Left lung (tissue), 10 donors: ENCODE data around the gene HK1. TPM values are rescaled to one million over a fixed set of nuclear protein-coding genes. Genes with fewer than 3 reads are reported as not detected.
A peak's percentile ranks its signal among the peaks of the same experiment; 100 is the strongest.

Experiments
- ATAC-seq: fragments of 200-7000 bp; cut with Tn5 transposase; one replicate; pipeline ENCODE4 v1.9.1; 2020; ENCODE audit warnings: moderate library complexity
- DNase-seq, 4 donors: peaks; one replicate each; pipeline ENCODE4 v3.0.0-alpha.2; 2013 to 2020
- H3K27ac ChIP-seq, 2 donors: fragments of 200-600 bp; sonication (generic) in 1 of 2; one replicate each; pipeline versions ENCODE4 v1.5.0 to v1.8.0; 2020 to 2021
- H3K27me3 ChIP-seq, 2 donors: fragments of 200-600 bp; sonication (generic) in 1 of 2; one replicate each; pipeline versions ENCODE4 v1.5.0 to v1.8.0; 2020 to 2021
- H3K36me3 ChIP-seq, 2 donors: fragments of 200-600 bp; sonication (generic) in 1 of 2; one replicate each; pipeline versions ENCODE4 v1.5.0 to v1.8.0; 2020 to 2021
- H3K4me1 ChIP-seq, 2 donors: fragments of 200-600 bp; one replicate each; pipeline ENCODE4 v1.8.0; 2021
- H3K4me3 ChIP-seq, 2 donors: fragments of 200-600 bp; sonication (generic) in 1 of 2; one replicate each; pipeline versions ENCODE4 v1.5.0 to v1.8.0; 2020 to 2021; ENCODE audit warnings: mild to moderate bottlenecking in 1 of 2
- H3K9me3 ChIP-seq, 2 donors: fragments of 200-600 bp; sonication (generic) in 1 of 2; one replicate each; pipeline versions ENCODE4 v1.5.0 to v1.8.0; 2020 to 2021
- intact Hi-C, 2 donors: fragments of 100-400 bp; cut with DNase I; formaldehyde crosslinking; loops; one replicate each; pipeline versions ENCODE4 v1.11.2 to v1.14.2; 2022
- polyA plus RNA-seq, 6 donors: library from polyadenylated mRNA; unstranded; fragments of 120-200 nt; gene quantifications; one replicate each; pipeline ENCODE4 v1.2.1, GENCODE V29; 2013; ENCODE audit not compliant: insufficient read length in 6 of 6
- total RNA-seq, 2 donors: library from RNA; stranded (reverse); fragmentation: NEBNext Ultra II Directional; extraction: Animal tissue kit (Norgen Biotek cat#: 25700); gene quantifications; one replicate each; pipeline ENCODE4 v1.2.1, GENCODE V29; 2021
- TF ChIP-seq, protein P1 (sequence below), 2 donors: fragments of 200-600 bp; sonication (generic) in 1 of 2; IDR thresholded peaks; one replicate each; pipeline versions ENCODE4 v1.5.0 to v1.8.0; 2021; ENCODE audit warnings: antibody characterized with exemption in 2 of 2
- donor health status: DM: no; HTN: yes; CAD: no.
- donor health status: DM: no; HTN: no; CAD: no.

Gene HK1
- total and polyA plus RNA-seq, 8 donors: 51.5 to 126 (median 57.8) TPM

DNA sequence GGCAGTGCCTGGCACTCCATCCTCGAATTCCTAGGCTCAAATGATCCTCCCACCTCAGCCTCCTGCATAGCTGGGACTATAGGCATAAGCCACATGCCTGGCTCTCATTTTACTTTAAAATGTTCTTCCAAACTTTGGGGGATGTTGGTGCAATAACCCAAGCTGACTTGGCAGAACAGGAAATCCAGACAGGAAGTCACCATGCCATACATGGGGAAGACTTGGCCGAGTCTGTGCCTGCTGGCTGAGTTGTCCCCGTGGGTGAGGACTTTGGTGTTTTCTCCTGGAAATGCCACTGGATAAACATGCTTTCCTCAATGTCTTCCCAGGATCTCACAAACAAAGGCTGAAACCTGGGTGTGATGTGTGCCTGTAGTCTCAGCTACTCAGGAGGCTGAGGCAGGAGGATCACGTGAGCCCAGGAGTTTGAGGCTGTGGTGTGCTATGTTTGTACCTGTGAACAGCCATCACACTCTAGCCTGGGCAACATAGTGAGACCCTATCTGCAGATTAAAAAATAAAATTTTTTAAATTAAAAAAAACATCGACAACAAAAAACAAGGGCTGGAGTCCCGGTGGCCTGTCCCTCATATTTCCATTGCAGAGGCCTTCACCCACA lies 38.4 kb upstream of the HK1 start:
- ATAC-seq: no peak

DNA sequence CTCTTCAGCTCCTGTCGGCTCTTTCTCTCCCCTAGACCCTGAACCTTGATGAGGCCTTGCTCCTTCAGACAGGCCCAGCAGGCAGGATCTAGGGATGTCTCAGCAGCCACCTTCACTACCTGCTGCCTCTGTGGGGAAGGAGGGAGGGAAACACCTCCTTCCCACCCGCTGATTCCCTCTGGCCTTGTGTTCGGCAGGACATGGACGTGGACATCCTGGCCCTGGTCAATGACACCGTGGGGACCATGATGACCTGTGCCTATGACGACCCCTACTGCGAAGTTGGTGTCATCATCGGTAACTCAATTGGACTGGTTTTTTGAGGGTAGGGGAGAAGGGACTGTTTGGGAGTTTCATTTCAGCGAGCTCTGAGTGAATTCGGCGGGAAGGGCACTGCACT lies 37.8 kb upstream of the HK1 start:
- no peaks in the 10 kb centered on the region for H3K27me3 ChIP-seq
- TF ChIP-seq, protein P1, sequence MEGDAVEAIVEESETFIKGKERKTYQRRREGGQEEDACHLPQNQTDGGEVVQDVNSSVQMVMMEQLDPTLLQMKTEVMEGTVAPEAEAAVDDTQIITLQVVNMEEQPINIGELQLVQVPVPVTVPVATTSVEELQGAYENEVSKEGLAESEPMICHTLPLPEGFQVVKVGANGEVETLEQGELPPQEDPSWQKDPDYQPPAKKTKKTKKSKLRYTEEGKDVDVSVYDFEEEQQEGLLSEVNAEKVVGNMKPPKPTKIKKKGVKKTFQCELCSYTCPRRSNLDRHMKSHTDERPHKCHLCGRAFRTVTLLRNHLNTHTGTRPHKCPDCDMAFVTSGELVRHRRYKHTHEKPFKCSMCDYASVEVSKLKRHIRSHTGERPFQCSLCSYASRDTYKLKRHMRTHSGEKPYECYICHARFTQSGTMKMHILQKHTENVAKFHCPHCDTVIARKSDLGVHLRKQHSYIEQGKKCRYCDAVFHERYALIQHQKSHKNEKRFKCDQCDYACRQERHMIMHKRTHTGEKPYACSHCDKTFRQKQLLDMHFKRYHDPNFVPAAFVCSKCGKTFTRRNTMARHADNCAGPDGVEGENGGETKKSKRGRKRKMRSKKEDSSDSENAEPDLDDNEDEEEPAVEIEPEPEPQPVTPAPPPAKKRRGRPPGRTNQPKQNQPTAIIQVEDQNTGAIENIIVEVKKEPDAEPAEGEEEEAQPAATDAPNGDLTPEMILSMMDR (IDR thresholded peaks at IDR 0.05): no peak
- H3K4me1 ChIP-seq: peaks cover 0 to 20% of the 10 kb centered on the region in 2 donors
- H3K4me3 ChIP-seq: no peak overlapping the region
- H3K36me3 ChIP-seq: no peaks in the 10 kb centered on the region
- no peak overlapping the region for H3K27ac ChIP-seq
- intact Hi-C loops: no loop called here
- no peak for ATAC-seq
- DNase-seq: no peak
- no peaks in the 10 kb centered on the region for H3K9me3 ChIP-seq

More for the DNA sequence above, 38.4 kb upstream of the HK1 start:
- Histone ChIP-seq H3K4me1 (peaks cover 0 to 20% of the 10 kb centered on the region in 2 donors), H3K36me3 (no peaks in the 10 kb centered on the region), H3K27ac (peak overlapping the region in 1 of 2 donors; percentile 18), H3K4me3 (no peak overlapping the region), H3K27me3 (no peaks in the 10 kb centered on the region), H3K9me3 (no peaks in the 10 kb centered on the region)
- DNase-seq: no peak
- TF ChIP-seq, protein P1 (IDR thresholded peaks at IDR 0.05): no peak
- intact Hi-C loops: loop anchor here (5.0 to 10.0 kb wide), 3 partner anchors 152 to 265 kb away; no protein-coding TSS in a partner anchor

GRCh38 chr10:69241575-69241974 lies 36.7 kb upstream of the HK1 start:
- intact Hi-C loops: no loop called here
- Histone ChIP-seq H3K36me3 (no peaks in the 10 kb centered on the region), H3K4me3 (no peak overlapping the region), H3K27ac (no peak overlapping the region), H3K27me3 (no peaks in the 10 kb centered on the region), H3K9me3 (no peaks in the 10 kb centered on the region), H3K4me1 (peaks cover 0 to 20% of the 10 kb centered on the region in 2 donors)
- TF ChIP-seq, protein P1 (IDR thresholded peaks at IDR 0.05): no peak
- DNase-seq: no peak
- no peak for ATAC-seq

- TF ChIP-seq, protein P1 (IDR thresholded peaks at IDR 0.05): no peak
- H3K4me3 ChIP-seq: no peak overlapping the region
- H3K27me3 ChIP-seq: no peaks in the 10 kb centered on the region
- ATAC-seq: no peak
- H3K36me3 ChIP-seq: no peaks in the 10 kb centered on the region
- peaks cover 0 to 20% of the 10 kb centered on the region in 2 donors for H3K4me1 ChIP-seq
- no peaks in the 10 kb centered on the region for H3K9me3 ChIP-seq
- intact Hi-C loops: no loop called here
- H3K27ac ChIP-seq: no peak overlapping the region
- no peak for DNase-seq
Observed at GRCh38 chr10:69242040-69242851, 36.0 kb upstream of the HK1 start.

DNA sequence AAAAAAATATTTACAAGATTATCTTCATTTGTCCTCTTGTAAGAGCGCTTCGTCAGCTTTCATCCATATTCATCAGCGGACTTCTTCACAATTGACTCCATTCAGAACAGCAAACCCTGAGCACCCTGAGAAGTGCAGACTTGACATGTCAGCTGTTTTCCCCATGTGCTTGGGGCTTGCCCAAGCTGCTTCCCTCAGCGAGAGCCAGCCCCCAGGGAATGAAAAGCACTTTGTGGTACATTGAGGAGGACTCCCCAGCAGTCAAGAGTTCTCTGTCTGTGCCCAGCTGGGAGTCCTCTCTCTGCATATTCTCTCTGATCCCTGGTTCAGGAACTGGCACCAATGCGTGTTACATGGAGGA lies 35.5 kb upstream of the HK1 start:
- ATAC-seq (no peak), DNase-seq (no peak)
- H3K9me3 ChIP-seq: no peaks in the 10 kb centered on the region
- peaks cover 0 to 16% of the 10 kb centered on the region in 2 donors for H3K4me1 ChIP-seq
- intact Hi-C loops: no loop called here
- H3K27me3 ChIP-seq: no peaks in the 10 kb centered on the region
- no peak overlapping the region for H3K4me3 ChIP-seq
- no peaks in the 10 kb centered on the region for H3K36me3 ChIP-seq
- H3K27ac ChIP-seq: no peak overlapping the region
- TF ChIP-seq, protein P1 (IDR thresholded peaks at IDR 0.05): no peak
